HepG2 (cell line): ENCODE data around the gene G6PC3. TPM values are rescaled to one million over a fixed set of nuclear protein-coding genes. Genes with fewer than 3 reads are reported as not detected.

Experiments used
- AHDC1 ChIP-seq: sonication (generic); formaldehyde crosslinking; IDR thresholded peaks from 2 replicates; pipeline ENCODE4 v1.5.1; 2020; ENCODE audit warnings: mild to moderate bottlenecking, missing genetic modification reagents, borderline replicate concordance
- ARID2 ChIP-seq: sonication (generic); formaldehyde crosslinking; IDR thresholded peaks from 2 replicates; pipeline ENCODE4 v1.8.1; 2022; ENCODE audit warnings: mild to moderate bottlenecking, missing genetic modification reagents, borderline replicate concordance
- ELF3 ChIP-seq: IDR thresholded peaks from 2 replicates; pipeline ENCODE4 v1.6.1; 2016; ENCODE audit warnings: missing genetic modification reagents, missing compliant biosample characterization
- HCFC1 ChIP-seq: fragments of 150-350 bp; IDR thresholded peaks from 2 replicates; pipeline ENCODE4 v1.6.1; 2014; ENCODE audit warnings: low read depth, low read length
- HIC2 ChIP-seq: sonication (generic); formaldehyde crosslinking; IDR thresholded peaks from 2 replicates; pipeline ENCODE4 v1.9.0; 2022; ENCODE audit warnings: low read depth, missing genetic modification reagents
- HMG20B ChIP-seq: conservative IDR thresholded peaks from 2 replicates; pipeline ENCODE4 v1.6.1; 2016; ENCODE audit warnings: missing genetic modification reagents, missing compliant biosample characterization
- KAT7 ChIP-seq: IDR thresholded peaks from 2 replicates; pipeline ENCODE4 v1.6.1; 2018; ENCODE audit warnings: borderline replicate concordance, missing compliant biosample characterization
- MED8 ChIP-seq: sonication (generic); formaldehyde crosslinking; IDR thresholded peaks from 2 replicates; pipeline ENCODE4 v1.8.1; 2023; ENCODE audit warnings: mild to moderate bottlenecking, missing genetic modification reagents; ENCODE audit not compliant: insufficient replicate concordance
- REXO4 ChIP-seq: sonication (generic); formaldehyde crosslinking; IDR thresholded peaks from 2 replicates; pipeline ENCODE4 v1.8.0; 2022; ENCODE audit warnings: missing genetic modification reagents, mild to moderate bottlenecking, borderline replicate concordance
- ZMYM4 ChIP-seq: sonication (generic); formaldehyde crosslinking; IDR thresholded peaks from 2 replicates; pipeline ENCODE4 v1.8.1; 2023; ENCODE audit warnings: mild to moderate bottlenecking, missing genetic modification reagents
- ZNF160 ChIP-seq: sonication (generic); formaldehyde crosslinking; IDR thresholded peaks from 2 replicates; pipeline ENCODE4 v1.8.0; 2022; ENCODE audit warnings: mild to moderate bottlenecking, inconsistent platforms, missing genetic modification reagents
- ZNF232 ChIP-seq: sonication (generic); formaldehyde crosslinking; IDR thresholded peaks from 2 replicates; pipeline ENCODE4 v1.4.0; 2020; ENCODE audit warnings: missing genetic modification reagents, borderline replicate concordance
- ZNF260 ChIP-seq: sonication (generic); formaldehyde crosslinking; IDR thresholded peaks from 2 replicates; pipeline ENCODE4 v1.4.0; 2020; ENCODE audit warnings: missing genetic modification reagents, low read depth, mild to moderate bottlenecking, borderline replicate concordance
- ZNF460 ChIP-seq: sonication (generic); formaldehyde crosslinking; IDR thresholded peaks from 2 replicates; pipeline ENCODE4 v1.5.1; 2020; ENCODE audit warnings: missing genetic modification reagents, mild to moderate bottlenecking, borderline replicate concordance
- ZNF567 ChIP-seq: sonication (generic); formaldehyde crosslinking; IDR thresholded peaks from 2 replicates; pipeline ENCODE4 v1.8.1; 2023; ENCODE audit warnings: mild to moderate bottlenecking, missing genetic modification reagents, borderline replicate concordance
- ZNF687 ChIP-seq: sonication (generic); formaldehyde crosslinking; IDR thresholded peaks from 2 replicates; pipeline ENCODE4 v1.5.1; 2020; ENCODE audit warnings: mild to moderate bottlenecking, missing genetic modification reagents, moderate library complexity
- polyA plus RNA-seq, 8 experiments: library from polyadenylated mRNA; depleted of rRNA in 3 of 8; stranded (reverse) in 7 of 8; unstranded in 1 of 8; fragments of >200 nt; fragmentation: Illumina TruSeq in 4 of 8; extraction: Trizol in 4 of 8; gene quantifications; 2 replicates each; pipeline versions ENCODE4 v1.2.1 to v1.2.3, GENCODE V29; 2011 to 2016; ENCODE audit warnings: low read depth in 4 of 8, missing spikeins in 1 of 8, mixed read lengths in 1 of 8; ENCODE audit not compliant: insufficient read depth in 1 of 8
- total RNA-seq, 5 experiments: library from RNA; depleted of rRNA; stranded (reverse); fragments of >200 nt; fragmentation: Illumina TruSeq; extraction: Trizol; gene quantifications; 2 replicates each; pipeline ENCODE4 v1.2.3, GENCODE V29; 2016; ENCODE audit warnings: low read depth in 1 of 5

G6PC3 gene
- total and polyA plus RNA-seq, 2 of the 13 experiments (the other 11 are each of a cell fraction or from before 2014, with no cell fraction given), result 38.5 to 75.8 TPM

DNA sequence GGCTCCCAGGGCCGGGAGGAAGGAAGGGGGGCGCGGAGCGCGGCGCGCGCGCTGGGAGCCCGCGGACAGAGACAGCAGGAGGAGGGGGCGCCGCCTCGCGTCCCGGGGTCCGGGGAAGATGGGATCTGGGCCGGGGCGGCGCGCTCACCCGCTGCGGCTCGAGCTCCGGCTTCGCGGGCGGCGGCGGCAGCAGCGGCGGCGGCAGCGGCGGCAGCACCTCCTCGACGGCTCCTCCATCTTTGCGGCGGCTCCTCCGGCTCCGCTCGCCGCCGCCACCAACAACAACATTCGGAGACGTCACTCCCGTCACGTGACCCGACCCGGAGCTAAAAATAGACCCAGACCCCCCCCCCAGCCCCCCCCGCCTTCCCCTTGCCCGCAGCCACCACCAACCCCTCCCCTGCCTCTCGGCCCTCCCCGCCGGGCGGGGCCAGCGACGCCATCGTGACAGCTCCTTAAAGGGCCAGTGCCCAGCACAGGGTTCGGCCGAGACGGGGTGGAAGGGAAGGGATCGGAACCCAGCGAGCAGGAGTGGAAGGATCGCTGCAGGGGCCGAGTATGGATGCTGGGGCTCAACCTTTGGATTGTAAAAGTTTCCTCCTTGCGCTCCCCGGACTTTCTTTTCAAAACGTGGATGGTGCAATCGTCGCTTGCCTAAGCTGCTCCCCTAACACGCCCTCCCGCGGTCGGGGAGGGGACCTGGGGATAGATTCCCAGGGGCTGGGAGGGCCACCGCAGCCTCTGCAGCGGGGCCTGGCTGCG, 53.0 kb downstream of the G6PC3 start, which contains the start of gene HDAC5 (continued):
- TF ChIP-seq HCFC1 (no peak; the same call in 1 of the 2 replicates), ZNF232 (peak; percentile 54), HIC2 (CRISPR knock-in tag) (peak; percentile 18), REXO4 (CRISPR knock-in tag) (no peak), ZMYM4 (CRISPR knock-in tag) (peak; percentile 55), ZNF687 (peak; percentile 81), ZNF160 (peak; percentile 85; the same call in 1 of the 2 replicates), ZNF567 (CRISPR knock-in tag) (no peak), ZNF460 (CRISPR knock-in tag) (peak; percentile 51; the same call in 1 of the 2 replicates), ZNF260 (CRISPR knock-in tag) (no peak), ARID2 (CRISPR knock-in tag) (no peak), AHDC1 (peak; percentile 17; the same call in 1 of the 2 replicates), KAT7 (no peak), ELF3 (CRISPR knock-in tag) (peak; percentile 50), HMG20B (0 out of 2 replicates have a peak, but pooled peaks have one; percentile 43), MED8 (peak; percentile 46)
